Suppressor macrophage treated with lipopolysaccharide for 1 hour (primary cell): ENCODE measurements around the gene CDH4.

Experiments used
- DNase-seq, 3 donors: peaks; one replicate each; pipeline ENCODE4 v3.0.0-alpha.2; 2020 to 2022

CDH4 gene

DNA sequence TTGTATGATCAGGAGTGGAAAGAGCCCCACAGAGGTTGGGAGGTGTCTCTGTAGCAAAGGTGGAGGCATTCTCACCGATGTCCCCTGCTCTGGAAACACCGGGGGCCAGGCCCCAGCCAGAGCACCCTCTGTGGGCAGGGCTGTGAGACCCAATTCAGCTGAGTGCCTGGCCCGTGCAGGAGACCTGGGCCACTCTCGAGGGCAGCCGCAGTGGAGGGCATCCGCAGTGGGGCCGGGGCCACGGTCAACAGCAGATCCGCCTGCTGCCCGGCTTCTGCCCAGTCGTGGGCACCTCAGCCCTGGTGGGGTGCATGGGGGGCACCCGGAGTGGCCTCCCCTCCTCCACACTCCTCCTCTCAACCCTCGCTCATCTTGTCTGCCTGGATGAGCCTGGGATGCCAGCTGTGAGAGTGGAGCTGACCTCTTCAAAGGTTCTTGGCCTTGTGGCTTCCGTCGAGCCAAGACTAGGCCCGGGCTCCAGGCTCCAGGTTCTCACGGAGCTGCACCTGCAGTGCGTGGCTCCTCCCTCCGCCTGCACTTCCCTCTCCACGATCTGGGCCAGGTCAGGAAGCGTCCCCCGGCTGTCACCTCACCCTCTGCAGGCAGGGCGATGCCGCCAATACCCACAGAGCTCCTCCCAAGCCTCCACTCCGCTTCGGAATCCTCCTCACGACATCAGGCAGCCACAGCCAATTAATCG lies 678.9 kb downstream of the CDH4 start:
- no peak for DNase-seq

DNA sequence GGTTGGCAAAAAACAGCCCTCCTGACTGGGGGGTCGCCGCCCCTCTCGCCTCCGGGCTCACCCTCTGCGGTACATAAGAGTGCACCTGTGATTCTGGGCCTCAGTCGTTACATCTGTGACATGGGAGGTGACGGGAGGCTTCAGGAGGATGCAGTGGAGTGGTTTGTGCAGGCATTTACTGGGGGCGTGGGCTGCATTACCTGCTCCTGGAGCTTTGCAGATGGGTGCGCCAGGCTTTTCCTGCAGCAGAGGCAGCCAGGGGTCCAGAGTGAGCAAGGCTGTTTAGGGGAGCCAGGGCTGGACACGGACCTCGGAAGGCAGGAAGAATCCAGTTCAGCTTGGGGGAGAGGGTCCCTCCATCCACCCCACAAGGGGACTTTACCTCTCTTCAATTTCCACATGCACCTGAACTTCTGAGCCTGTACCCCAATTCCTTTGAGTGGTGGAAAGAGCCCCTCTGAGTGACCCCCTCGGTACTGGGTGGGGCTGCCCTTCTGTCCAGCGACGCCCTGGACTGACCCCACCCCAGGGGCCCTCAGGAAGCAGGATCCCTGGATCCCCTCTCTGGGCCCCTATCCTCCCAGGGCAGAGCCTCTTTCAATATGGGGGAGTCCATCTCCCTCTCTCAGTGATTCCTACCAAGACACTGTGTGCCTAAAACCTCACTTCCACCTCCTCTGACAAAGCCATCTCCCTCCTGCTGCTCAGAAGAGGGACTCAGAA lies 679.6 kb downstream of the CDH4 start:
- DNase-seq, result no peak

DNA sequence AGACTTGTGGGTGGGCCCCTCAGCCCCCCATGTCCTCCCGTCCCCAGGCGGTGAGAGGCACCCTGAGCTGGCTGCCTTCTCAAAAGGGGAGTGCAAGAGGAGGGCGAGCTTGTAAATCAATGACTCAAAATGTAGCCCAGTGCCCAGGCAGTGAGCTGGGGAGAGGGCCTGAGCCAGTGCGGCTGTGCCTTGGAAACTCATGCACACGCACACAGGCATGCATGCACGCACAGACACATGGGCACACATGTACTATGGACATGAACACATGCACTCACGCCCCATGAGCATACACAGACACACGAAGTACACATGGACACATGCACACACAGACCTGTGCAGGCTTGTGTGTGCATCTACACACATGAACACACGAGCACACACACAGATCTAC lies 680.1 kb downstream of the CDH4 start:
- DNase-seq, result no peak

DNA sequence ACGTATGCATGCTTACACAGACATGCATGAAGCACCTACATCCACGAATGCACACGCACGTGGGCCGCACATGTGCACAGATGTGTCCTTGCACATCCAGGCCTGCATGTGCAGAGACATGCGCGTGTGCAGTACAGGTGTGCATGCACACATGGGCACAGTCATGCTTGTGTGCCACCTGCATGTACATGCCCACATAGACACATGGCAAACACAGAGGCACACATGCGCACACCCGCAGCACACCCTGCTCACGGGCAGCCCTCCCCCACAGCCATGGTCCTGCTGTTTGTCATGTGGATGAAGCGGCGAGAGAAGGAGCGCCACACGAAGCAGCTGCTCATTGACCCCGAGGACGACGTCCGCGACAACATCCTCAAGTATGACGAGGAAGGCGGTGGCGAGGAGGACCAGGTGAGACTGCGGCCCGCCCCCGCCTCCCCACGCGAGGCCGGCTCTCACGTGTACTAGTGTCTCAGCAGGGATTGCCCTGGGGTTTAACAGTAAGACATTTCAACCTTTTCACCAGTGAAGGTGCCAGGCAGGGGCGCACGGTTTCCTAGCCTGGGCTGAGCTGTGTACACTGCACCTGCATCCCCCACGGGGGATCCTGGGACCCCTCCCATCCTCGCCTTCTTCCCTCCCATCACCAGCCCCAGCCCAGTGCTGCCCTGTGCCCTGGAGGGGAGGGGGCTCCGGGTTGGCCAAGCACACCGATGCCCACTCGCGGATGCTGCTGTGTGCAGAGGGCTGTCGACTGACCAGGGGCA lies 680.8 kb downstream of the CDH4 start:
- no peak for DNase-seq

DNA sequence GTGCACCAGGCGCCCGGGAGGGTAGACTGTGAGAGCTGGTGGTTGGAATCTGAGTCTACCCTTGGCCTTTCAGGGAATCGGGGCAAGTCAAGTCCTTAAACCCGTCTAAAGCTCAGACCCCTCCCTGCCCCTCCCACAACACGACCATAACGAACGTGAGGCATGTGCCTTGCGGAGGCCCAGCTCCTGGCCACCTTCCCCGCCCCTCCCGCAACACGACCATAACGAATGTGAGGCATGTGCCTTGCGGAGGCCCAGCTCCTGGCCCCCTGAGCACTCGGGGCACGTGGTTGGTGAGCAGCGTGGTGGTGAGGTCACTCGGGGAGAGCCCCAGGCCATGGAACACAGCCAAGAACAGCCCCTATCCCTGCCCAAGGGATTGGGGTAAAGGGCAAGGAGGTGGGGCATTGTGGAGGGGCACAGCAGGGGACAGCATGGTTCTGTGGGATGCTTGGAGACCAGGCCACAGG lies 681.5 kb downstream of the CDH4 start:
- DNase-seq, result no peak

DNA sequence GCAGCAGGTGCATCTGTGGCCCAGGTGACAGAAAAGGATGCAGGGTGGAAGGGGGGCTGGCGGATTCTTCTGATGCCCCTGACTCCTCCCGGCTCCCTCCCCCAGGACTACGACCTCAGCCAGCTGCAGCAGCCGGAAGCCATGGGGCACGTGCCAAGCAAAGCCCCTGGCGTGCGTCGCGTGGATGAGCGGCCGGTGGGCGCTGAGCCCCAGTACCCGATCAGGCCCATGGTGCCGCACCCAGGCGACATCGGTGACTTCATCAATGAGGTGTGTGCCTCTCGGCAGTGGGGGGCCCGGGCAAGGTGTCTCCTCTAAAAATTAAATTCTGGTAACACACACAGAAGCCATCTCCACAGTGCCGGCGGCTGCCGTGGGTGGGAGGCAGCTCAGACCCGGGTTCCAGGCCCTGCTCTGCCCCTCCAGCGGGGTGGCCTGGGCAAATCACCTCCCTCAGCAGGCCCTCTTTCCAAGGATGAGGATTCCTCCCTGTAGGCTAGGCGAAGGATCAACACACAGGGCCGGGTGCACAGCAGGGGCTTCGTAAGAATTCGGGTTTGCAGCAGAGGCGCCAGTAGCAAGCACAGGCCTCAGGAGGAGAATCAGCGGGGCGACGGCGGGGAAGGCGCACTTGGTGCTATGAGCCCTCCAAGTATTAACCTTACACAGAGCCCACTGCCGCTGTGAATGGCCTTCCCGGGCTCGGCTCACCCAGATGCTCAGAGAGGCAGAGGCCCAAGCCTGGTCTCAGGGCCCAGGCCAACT lies 682.1 kb downstream of the CDH4 start:
- DNase-seq, result no peak

DNA sequence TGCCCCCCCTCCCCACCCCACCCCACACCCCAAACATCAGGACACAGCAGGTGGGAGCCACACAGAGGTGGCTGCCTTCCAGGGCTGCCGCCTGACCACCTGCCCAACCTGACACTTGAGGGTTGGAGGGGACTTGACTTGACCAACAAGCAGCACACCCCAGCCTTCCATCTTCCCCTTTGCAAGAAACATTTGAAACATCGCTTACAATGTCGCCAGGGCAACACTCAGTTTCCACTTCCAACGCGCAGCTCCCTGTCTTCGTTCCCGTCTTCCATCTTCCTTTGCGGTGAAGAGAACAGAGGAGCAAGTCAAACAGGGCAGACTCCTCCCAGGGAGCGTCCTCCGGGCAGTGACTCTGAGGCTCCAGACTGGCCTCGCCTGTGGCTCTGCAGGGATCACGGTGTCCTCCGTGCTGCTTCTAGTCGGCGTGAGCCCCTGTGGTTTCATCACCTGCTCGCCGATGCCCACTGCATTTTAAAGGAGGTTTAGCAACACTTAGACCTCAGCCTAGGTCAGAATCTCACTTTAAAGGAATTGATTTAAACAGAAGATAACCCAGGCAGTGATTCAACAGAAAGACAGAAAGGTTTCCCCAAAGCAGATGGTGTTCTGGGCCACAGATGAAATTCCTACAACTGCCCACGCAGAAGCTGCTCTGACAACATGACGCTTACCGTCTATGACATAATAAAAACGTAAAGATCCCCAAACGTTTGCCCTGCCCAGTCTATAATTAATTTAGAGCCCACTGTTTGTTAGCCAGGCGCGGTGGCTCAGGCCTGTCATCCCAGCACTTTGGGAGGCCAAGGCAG lies 682.9 kb downstream of the CDH4 start:
- DNase-seq, result no peak

DNA sequence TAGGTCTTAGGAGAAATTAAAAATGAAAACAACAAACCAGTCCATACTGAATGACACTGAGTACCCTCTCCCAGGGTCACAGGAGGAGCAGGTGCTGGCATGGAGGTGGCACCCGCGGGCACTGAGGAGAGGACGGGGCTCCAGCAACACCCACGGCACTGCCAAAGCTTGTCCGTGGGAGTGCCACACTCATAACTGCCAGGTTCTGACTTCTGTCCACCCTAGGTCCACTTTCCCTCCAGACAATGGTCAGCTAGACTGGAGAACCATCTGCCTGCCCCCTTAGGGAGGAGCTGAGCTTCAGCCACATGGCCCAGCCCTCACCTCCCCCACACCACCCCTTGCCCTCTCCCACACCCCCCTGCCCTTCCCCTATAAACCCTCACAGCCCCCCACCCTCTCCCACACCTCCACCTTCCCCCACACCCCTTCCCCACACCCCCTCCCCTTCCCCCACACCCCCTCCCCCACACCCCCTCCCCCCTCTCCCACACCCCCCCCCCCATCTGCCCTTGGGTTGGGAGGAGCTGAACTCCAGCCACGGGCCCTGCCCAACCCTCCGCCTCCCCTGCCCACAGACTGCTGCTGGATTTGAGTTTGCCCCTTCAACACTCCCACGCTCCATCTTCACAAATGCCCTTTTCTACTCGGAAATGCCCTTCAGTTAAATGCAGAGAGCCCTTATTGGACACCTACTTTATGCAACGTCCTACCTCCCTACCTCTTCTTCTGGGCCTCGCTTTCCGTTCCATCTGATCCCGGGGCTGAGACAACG lies 684.1 kb downstream of the CDH4 start:
- no peak for DNase-seq

DNA sequence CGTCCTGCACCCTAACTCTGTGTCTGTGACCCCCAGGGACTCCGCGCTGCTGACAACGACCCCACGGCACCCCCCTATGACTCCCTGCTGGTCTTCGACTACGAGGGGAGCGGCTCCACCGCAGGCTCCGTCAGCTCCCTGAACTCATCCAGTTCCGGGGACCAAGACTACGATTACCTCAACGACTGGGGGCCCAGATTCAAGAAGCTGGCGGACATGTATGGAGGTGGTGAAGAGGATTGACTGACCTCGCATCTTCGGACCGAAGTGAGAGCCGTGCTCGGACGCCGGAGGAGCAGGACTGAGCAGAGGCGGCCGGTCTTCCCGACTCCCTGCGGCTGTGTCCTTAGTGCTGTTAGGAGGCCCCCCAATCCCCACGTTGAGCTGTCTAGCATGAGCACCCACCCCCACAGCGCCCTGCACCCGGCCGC lies 684.7 kb downstream of the CDH4 start:
- DNase-seq, result no peak

DNA sequence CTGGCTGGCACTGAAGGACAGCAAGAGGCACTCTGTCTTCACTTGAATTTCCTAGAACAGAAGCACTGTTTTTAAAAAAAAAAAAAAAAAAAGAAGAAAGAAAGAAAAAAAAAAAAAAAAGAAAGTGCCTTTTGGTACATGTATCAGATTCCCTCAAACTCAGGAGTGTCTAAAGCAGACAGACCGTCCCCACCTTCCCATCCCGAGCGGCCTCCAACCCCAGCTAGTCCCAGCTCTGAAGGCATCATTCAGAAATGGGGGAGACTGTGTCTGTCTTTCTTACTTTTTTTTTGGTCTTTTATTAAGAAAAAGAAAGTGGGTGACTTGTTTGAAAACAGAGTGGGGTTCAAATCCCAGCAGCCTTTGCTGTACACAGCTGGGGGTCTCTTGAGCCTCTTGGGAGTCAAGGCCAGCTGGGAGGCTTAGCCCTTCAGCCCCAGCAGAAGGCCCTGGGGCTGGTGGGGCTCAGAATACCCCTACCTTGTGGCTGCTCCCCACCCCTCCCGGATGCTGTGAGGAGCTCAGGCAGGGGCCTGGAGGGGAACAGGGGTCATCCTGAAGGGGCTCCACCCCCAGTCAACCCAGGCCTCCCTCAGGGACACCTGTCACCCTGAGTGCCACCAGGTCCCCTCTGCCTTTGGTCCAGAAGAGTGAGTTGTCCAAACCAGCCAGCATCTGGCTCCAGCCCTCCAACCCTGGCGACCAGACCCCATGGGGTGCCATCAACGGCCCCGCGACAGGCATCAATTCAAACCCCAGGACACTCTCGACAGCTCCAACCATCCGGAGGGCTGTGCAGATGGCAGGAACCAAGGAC lies 685.3 kb downstream of the CDH4 start:
- DNase-seq, result no peak

DNA sequence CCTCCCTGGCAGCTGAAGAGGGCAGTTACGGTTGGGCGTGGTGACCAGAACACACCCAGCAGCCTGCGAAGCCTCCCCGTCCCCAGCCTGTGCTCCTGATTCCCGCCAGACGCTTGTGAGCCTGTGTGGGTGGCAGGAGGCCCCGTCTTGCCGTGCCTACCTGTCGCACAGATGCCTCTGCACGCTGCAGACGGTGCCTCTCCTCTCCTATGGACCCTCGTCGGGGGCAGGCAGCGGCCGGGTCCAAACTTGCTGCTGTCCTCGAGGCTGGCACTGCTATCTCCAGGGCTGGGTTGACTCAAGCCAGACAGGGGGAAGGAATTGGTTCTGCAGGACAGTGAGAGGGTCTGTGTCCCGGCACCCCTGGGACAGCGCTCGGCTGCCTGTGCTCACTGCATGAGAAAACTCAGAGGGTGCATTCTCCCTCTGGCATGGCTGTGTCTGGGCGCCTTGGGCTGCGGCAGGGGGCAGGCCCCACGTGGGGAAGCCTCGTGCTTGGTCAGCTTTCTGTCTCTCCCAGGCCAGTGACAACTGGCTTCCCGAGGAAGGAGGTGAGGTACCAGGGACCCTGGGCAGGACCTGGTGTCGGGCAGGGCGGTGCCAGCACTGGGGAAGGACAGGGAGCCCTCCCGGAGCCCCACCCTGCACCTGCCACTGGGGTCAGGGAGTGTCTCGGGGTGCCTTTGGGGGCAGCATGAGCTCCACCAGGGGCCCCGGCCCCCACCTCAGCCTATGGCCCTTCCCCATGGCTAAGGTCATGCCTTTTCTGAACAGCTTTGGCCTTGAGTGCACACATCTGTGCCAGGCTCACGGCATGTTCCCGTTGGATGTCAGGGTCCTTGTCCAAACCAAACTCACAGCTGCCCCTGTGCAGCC lies 686.1 kb downstream of the CDH4 start:
- no peak for DNase-seq

DNA sequence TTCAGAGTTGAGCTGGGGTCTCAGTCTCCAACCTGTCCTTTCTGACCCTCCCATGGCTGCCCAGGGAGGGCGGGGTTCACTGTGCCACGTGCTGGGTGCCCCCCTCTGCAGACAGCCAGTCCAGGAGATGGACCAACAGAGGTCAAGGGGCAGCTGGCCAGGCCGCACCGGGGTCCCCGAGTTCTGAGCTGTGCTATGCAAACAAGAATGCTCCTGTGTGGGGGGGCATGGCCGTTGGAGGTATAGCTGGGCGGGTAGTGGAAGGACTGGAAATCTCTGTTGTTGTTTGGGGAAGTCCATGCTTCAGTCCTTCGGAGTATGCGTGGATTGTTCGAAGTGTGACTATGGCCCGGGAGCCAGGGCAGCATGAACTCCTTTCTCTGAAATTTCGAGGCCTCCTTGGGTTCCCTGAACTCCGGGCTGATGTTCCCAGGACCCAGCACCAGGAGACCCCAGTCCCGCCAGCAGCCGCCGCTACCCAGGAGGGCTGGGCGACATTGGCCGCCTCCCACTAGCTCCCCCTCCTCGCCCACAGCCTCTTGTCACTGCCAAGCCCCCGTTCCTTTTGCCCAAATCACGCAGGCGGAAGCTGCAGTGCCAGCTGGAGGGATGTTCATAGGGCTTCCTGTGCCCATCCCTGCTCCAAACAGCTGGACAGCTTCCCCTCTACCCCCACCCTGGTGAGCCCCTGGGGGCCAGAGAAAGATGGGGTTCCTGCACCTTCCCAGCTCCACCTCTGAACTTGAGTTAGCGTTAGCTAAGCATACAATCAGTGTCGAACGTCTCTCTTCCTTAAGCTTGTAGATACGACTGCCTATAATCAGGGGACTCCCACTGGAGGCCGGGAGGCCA lies 687.0 kb downstream of the CDH4 start:
- DNase-seq, result no peak

DNA sequence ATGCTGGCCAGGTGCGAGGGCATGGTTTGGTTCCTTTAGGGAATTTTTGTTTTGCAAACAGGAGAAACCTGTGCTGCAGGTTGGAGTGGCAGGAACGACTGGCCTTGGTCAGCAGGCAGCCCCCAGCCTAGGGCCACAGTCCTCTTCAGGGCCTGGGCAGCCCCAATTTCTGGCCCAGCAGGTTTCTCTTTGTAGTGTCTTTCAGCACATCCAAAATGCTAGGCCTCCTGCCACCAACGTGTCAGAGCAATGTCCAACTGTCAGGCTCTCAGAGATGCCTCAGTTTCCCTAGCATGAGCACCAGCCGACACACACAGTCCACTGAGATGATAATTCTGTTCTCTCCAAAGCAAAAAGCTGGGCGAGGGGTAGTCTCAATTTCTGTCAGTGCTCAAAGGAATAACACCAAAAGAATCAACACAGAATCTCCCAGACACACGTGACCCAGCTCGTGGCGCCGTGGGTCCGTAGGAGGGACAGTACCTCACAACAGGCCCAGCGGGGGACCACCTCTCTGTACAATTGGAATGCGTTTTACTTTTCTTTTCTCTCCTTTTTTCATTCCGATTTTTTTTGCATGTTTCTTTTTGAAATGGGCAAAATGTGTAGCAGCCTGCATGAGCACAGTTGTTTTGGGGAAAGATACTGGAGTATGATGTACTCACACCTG lies 687.8 kb downstream of the CDH4 start:
- DNase-seq, result no peak

DNA sequence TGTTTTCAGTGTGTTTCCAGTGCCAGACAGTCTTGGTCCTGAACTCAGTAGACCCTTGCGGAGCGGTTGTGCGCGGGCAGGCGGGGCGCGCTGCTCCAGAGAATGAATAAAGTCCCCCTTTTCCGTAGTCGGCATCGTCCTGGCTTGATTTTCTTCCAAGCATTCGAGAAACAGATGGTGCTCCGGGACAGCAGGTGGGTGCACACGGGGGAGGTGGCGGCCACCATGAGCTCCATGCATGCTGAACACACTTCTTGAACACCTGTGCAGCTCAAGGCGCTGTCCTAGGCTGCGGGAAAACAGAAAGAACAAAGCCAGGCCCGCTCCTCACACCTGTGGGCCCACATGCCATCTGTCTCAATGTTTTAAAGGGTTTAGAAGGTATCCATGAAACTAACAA lies 688.4 kb downstream of the CDH4 start:
- DNase-seq, result no peak

DNA sequence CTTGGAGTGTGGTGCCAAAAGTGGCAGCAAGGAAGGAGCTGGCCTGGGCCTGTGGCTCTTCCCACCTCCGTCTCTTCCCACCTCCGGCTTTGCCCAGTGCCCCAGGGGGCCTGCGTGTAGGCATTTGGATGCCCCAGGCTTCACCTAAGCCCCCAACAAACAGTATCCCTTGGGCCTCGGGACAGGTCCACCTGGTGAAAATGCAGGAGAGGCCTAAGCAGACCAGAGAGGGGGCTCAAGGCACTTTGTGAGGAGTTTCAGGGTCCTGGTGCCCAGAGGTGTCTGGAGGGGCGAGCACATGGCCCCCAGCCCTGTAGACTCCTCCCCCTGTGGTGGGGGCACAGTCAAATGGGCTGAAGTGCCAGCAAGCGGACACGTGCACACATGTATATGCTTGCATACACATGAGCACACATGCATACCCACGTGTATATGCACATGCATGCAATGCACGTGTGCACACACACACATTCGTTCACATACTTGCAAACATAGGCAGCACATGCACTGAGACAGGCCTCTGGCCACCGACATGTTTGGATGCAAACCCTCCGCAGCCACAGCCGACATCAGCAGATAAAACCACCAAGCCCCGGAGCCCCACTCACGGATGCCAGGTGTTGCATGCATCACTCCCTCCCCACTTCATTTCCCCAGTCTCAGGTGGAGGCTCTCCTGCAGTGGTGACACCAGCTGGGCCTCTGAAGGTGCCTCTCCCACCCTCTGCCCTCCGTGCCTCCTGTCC lies 689.1 kb downstream of the CDH4 start:
- no peak for DNase-seq

DNA sequence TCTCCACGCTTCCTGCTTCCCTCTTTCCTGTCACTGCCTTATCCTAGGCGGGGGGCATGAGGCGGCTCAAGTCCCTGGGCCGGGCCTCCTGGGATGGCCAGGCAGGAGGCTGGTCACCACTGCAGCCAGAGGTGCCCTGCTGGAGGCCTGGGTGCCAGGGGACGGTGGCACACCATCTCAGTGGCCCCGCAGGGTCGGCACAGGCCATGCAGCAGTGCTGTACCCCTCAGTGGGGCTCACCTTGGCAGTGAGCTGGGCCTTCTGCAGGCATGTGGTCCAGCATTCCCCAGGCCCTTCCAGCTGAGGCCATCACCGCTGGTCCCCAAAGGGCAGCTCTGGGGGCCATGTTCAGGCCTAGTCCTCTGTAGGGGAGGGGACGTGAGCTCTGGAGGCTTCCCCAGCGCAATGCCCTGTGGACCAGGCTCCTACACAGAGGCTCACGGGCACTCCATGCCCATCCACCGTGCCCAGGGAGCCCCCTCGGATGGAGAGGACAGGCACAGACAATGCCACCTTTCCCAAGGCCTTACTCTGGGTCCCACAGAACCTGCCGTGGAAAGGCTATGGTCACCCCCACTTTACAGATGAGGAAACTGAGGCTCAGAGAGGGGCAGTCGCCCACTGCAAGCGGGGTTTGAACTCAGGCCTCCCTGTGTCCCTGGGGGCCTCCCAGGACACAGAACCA lies 689.8 kb downstream of the CDH4 start:
- no peak for DNase-seq
